Brain microvascular endothelial cell (primary cell): ENCODE results near the gene MMP1.

Experiments
- DNase-seq: peaks from one replicate; pipeline ENCODE4 v3.0.0-alpha.2; 2020
- H3K27ac ChIP-seq: fragments of 250-450 bp; sonication (Bioruptor Pico); 2 replicates; pipeline ENCODE4 v1.5.1; 2020; ENCODE audit warnings: mild to moderate bottlenecking, moderate library complexity
- H3K27me3 ChIP-seq: fragments of 250-450 bp; sonication (Bioruptor Pico); replicated peaks from 2 replicates; pipeline ENCODE4 v1.5.1; 2020; ENCODE audit warnings: mild to moderate bottlenecking
- H3K36me3 ChIP-seq: fragments of 250-450 bp; sonication (Bioruptor Pico); replicated peaks from 2 replicates; pipeline ENCODE4 v1.5.1; 2020; ENCODE audit warnings: mild to moderate bottlenecking
- H3K4me3 ChIP-seq: 2 replicates; pipeline ENCODE4 v1.5.1; 2011; ENCODE audit warnings: low read depth, mild to moderate bottlenecking, control low read depth, low read length, moderate library complexity
- in situ Hi-C: cut with HindIII; loops from 2 replicates; pipeline ENCODE4 v1.10.0; 2017; ENCODE audit warnings: low sequenced_read_pairs, low pct_ligation_motif_present
- TF ChIP-seq, protein P1 (sequence below): IDR thresholded peaks from 2 replicates; pipeline ENCODE4 v1.5.1; 2011; ENCODE audit warnings: low read depth, mild to moderate bottlenecking, moderate library complexity, low read length, control low read depth, inconsistent platforms; ENCODE audit errors: missing control alignments

MMP1 gene

DNA sequence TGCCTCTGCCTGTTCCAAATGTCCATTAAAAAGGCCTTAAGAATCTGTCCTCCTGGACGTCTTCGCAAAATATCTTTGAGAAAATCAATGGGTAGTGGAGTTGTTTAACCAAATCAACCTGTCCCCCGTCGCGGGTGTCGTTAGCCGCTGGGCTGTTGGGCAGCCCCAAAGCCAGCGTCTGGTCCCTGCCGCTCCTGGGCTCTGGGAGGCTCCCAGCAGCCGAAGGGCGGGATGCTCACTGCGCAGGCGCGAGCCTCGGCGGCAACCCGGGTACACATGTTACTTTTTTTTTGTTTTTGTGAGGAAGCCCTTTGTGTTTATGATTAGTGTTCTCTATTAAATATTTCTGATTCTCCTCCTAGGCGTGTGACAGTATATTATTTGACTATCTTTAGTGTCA, 30.2 kb downstream of the MMP1 start:
- H3K27me3 ChIP-seq: no peaks in the 10 kb centered on the region
- in situ Hi-C loops: no loop called here
- no peaks in the 10 kb centered on the region for H3K36me3 ChIP-seq
- H3K4me3 ChIP-seq: no peak overlapping the region
- DNase-seq: no peak
- H3K27ac ChIP-seq: no peak overlapping the region
- TF ChIP-seq, protein P1, sequence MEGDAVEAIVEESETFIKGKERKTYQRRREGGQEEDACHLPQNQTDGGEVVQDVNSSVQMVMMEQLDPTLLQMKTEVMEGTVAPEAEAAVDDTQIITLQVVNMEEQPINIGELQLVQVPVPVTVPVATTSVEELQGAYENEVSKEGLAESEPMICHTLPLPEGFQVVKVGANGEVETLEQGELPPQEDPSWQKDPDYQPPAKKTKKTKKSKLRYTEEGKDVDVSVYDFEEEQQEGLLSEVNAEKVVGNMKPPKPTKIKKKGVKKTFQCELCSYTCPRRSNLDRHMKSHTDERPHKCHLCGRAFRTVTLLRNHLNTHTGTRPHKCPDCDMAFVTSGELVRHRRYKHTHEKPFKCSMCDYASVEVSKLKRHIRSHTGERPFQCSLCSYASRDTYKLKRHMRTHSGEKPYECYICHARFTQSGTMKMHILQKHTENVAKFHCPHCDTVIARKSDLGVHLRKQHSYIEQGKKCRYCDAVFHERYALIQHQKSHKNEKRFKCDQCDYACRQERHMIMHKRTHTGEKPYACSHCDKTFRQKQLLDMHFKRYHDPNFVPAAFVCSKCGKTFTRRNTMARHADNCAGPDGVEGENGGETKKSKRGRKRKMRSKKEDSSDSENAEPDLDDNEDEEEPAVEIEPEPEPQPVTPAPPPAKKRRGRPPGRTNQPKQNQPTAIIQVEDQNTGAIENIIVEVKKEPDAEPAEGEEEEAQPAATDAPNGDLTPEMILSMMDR: no peak

DNA sequence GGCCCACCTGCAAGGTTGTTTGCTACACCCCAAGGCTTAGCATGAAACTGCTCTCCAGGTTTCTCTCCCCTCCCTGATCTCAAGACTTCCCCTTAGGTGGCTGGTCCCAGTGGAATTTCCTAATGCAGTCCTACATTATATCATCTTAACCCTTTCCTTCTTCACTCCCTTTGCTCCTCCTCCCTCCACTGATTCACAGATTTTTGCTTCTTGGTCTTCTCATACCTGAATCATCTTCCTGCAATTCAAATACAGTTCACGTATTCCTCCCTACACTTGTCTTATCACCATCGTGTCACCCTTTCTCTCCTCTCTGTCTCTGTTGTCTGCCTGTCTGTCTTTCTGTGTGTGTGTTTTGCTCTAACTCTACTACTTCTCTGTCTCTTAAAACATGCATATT, 34.5 kb downstream of the MMP1 start:
- Histone ChIP-seq H3K27me3 (no peaks in the 10 kb centered on the region), H3K27ac (no peak overlapping the region), H3K4me3 (no peak overlapping the region), H3K36me3 (no peaks in the 10 kb centered on the region)
- peak; percentile 7 for DNase-seq
- TF ChIP-seq, protein P1: no peak
- in situ Hi-C loops: no loop called here

DNA sequence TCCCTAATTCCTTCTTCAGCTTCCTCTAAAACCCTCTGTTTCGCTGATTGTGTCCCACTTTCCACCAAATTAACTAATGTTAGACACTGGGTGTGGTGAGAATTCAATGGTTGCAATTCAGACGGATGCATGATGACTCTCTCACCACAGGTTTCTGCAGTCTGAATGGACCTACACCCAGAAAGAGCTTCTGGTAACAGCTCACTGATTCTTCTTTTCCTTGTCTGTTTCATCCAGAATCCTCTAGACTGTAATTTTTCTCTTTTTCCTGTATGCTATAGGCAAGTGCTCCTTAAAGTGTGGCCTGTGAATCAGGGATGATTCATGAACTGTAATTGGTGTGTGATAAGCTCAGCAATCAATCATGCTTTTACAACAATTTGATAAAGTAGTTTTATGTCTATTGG, 35.6 kb downstream of the MMP1 start:
- peak; percentile 37 for DNase-seq
- H3K27me3 ChIP-seq: no peaks in the 10 kb centered on the region

DNA sequence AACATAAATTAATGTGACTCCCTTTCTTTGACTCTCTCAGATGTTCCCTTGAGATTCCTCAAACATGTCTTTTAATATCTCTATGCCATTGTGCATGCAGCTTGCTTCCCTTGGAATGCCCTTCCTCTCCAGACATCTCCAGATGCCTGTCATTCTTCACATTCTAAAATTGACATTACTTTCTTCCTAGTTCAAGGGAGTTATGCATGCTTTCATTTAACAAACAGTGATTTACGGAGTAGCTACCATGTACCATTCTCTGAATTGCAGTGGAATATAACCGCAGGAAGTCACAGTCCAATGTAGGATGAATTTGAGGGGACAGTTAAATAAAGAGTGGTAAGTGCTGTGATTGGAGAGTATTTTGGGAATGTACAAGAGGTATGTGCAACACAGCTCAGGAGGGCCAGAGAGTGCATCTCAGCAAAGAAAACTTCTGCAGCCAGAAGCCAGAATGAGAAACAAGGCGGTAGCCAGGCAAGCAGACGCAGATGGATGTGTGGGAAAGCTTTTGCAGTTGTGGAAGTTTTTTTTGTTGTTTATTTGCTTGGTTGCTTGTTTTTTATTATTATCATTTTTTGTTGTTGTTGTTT, 36.2 kb downstream of the MMP1 start:
- Histone ChIP-seq H3K36me3 (no peaks in the 10 kb centered on the region), H3K27ac (peak overlapping the region; percentile 67), H3K4me3 (no peak overlapping the region), H3K27me3 (no peaks in the 10 kb centered on the region)
- in situ Hi-C loops: no loop called here
- TF ChIP-seq, protein P1: no peak
- DNase-seq: peak; percentile 53

More for the DNA sequence above, 35.6 kb downstream of the MMP1 start:
- peak overlapping the region; percentile 67 for H3K27ac ChIP-seq
- no peaks in the 10 kb centered on the region for H3K36me3 ChIP-seq
- in situ Hi-C loops: no loop called here
- no peak overlapping the region for H3K4me3 ChIP-seq
- TF ChIP-seq, protein P1: no peak

DNA sequence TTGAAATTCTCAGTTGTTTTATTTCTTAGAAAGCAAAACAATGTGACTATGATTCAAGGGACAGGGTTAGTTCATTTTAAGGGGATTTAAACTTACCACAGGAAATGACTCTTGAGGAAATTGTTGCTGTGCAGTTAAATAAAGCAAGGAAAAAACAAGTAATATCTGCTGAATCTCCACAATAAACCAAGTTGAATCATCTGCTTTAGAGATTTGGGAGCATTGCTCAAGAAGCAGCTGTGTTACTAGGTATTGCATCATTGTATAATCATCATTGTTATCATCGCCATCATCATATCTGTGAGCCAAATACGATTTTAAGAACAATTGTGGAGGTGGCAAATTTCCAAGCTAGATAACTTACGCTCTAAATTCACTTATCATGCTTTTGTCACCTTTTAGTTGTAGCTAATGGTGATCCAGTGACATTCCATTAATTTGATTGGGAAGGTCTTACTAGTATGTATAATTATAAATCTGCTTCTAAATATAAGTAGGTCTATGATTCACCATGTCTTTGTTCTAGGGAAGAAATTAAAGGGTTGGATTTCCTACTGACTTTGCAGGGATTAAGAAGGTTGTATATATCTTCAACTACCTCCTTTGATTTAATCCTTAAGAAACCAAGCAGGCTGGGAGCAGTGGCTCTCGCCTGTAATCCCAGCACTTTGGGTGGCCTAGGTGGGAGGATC, 37.5 kb downstream of the MMP1 start:
- TF ChIP-seq, protein P1: no peak
- H3K36me3 ChIP-seq: no peaks in the 10 kb centered on the region
- no peaks in the 10 kb centered on the region for H3K27me3 ChIP-seq
- H3K4me3 ChIP-seq: no peak overlapping the region
- in situ Hi-C loops: no loop called here
- DNase-seq: peak; percentile 86
- peak overlapping the region; percentile 67 for H3K27ac ChIP-seq
